H9 (cell line): ENCODE results near the gene ITPKC. TPM values are rescaled to one million over a fixed set of nuclear protein-coding genes. Genes with fewer than 3 reads are reported as not detected.

Source experiments
- DNase-seq: peaks from one replicate; pipeline ENCODE4 v3.0.0-alpha.2; 2017
- H2AFZ ChIP-seq: one replicate; pipeline ENCODE4 v1.6.1; 2013; ENCODE audit warnings: mild to moderate bottlenecking, low read length, control low read depth, moderate library complexity
- H2AK5ac ChIP-seq: 2 replicates; pipeline ENCODE4 v1.6.1; 2013; ENCODE audit warnings: low read length, control low read depth, mixed read lengths; ENCODE audit not compliant: insufficient read length
- H2BK120ac ChIP-seq: one replicate; pipeline ENCODE4 v1.6.1; 2013; ENCODE audit warnings: low read depth, mild to moderate bottlenecking, low read length, control low read depth, inconsistent platforms; ENCODE audit not compliant: poor library complexity, severe bottlenecking
- H2BK12ac ChIP-seq: 2 replicates; pipeline ENCODE4 v1.6.1; 2013; ENCODE audit warnings: low read length, control low read depth, mixed read lengths, low read depth; ENCODE audit not compliant: insufficient read length
- H2BK15ac ChIP-seq: 2 replicates; pipeline ENCODE4 v1.6.1; 2013; ENCODE audit warnings: low read depth, low read length, control low read depth
- H2BK20ac ChIP-seq: one replicate; pipeline ENCODE4 v1.6.1; 2013; ENCODE audit warnings: low read depth, mild to moderate bottlenecking, low read length, control low read depth, inconsistent platforms; ENCODE audit not compliant: poor library complexity, severe bottlenecking
- H2BK5ac ChIP-seq: 2 replicates; pipeline ENCODE4 v1.6.1; 2013; ENCODE audit warnings: low read length, control low read depth, mixed read lengths; ENCODE audit not compliant: insufficient read length
- H3K14ac ChIP-seq: 2 replicates; pipeline ENCODE4 v1.6.1; 2013; ENCODE audit warnings: low read length, control low read depth; ENCODE audit not compliant: insufficient read depth
- H3K18ac ChIP-seq: 2 replicates; pipeline ENCODE4 v1.6.1; 2013; ENCODE audit warnings: low read depth, mild to moderate bottlenecking, mixed read lengths, low read length, control low read depth; ENCODE audit not compliant: insufficient read length
- H3K23ac ChIP-seq: 2 replicates; pipeline ENCODE4 v1.6.1; 2013; ENCODE audit warnings: low read length, control low read depth, mixed read lengths, low read depth; ENCODE audit not compliant: insufficient read length
- H3K23me2 ChIP-seq: 2 replicates; pipeline ENCODE4 v1.6.1; 2013; ENCODE audit warnings: low read depth, mild to moderate bottlenecking, mixed read lengths, low read length, control low read depth; ENCODE audit not compliant: insufficient read length, poor library complexity, severe bottlenecking
- H3K27ac ChIP-seq: 2 replicates; pipeline ENCODE4 v1.5.1; 2013; ENCODE audit warnings: low read length, control low read depth, mixed read lengths, low read depth; ENCODE audit not compliant: insufficient read length
- H3K27me3 ChIP-seq: 2 replicates; pipeline ENCODE4 v1.6.1; 2013; ENCODE audit warnings: low read length, control low read depth, inconsistent platforms; ENCODE audit not compliant: insufficient read depth
- H3K4ac ChIP-seq: 2 replicates; pipeline ENCODE4 v1.6.1; 2013; ENCODE audit warnings: low read depth, mild to moderate bottlenecking, control low read depth, inconsistent platforms, low read length, moderate library complexity
- H3K4me1 ChIP-seq: 2 replicates; pipeline ENCODE4 v1.6.1; 2013; ENCODE audit warnings: low read length, control low read depth, inconsistent platforms; ENCODE audit not compliant: insufficient read depth
- H3K4me2 ChIP-seq: 2 replicates; pipeline ENCODE4 v1.6.1; 2013; ENCODE audit warnings: low read length, control low read depth, mixed read lengths; ENCODE audit not compliant: insufficient read length, insufficient read depth
- H3K56ac ChIP-seq: 2 replicates; pipeline ENCODE4 v1.6.1; 2013; ENCODE audit warnings: low read depth, mild to moderate bottlenecking, mixed read lengths, low read length, control low read depth; ENCODE audit not compliant: insufficient read length
- H3K79me1 ChIP-seq: 2 replicates; pipeline ENCODE4 v1.6.1; 2013; ENCODE audit warnings: low read depth, mild to moderate bottlenecking, moderate library complexity, low read length, control low read depth, inconsistent platforms; ENCODE audit not compliant: insufficient read depth, poor library complexity, severe bottlenecking
- H3K79me2 ChIP-seq: 2 replicates; pipeline ENCODE4 v1.6.1; 2013; ENCODE audit warnings: low read length, control low read depth, inconsistent platforms; ENCODE audit not compliant: insufficient read depth
- H3K9ac ChIP-seq: 2 replicates; pipeline ENCODE4 v1.6.1; 2013; ENCODE audit warnings: low read length, control low read depth, mixed read lengths; ENCODE audit not compliant: insufficient read length; ENCODE audit errors: extremely low read depth
- H3K9me3 ChIP-seq: one replicate; pipeline ENCODE4 v1.6.1; 2013; ENCODE audit warnings: low read depth, low read length, inconsistent platforms; ENCODE audit not compliant: control insufficient read depth
- H3T11ph ChIP-seq: one replicate; pipeline ENCODE4 v1.6.1; 2013; ENCODE audit warnings: mild to moderate bottlenecking, low read length, control low read depth, inconsistent platforms
- H4K20me1 ChIP-seq: one replicate; pipeline ENCODE4 v1.6.1; 2013; ENCODE audit not compliant: control insufficient read depth, insufficient read length, insufficient read depth
- H4K5ac ChIP-seq: 2 replicates; pipeline ENCODE4 v1.6.1; 2013; ENCODE audit warnings: low read depth, mild to moderate bottlenecking, mixed read lengths, low read length, control low read depth; ENCODE audit not compliant: insufficient read length
- H4K8ac ChIP-seq: replicated peaks from 2 replicates; pipeline ENCODE4 v1.6.1; 2013; ENCODE audit warnings: low read length, control low read depth, mixed read lengths, low read depth; ENCODE audit not compliant: insufficient read length
- H4K91ac ChIP-seq: 2 replicates; pipeline ENCODE4 v1.6.1; 2013; ENCODE audit warnings: low read depth, mild to moderate bottlenecking, moderate library complexity, mixed read lengths, low read length, control low read depth; ENCODE audit not compliant: insufficient read length
- H3K27ac Mint-ChIP-seq, 3 experiments: 2 replicates in 2 of 3; 3 replicates in 1 of 3; pipeline ENCODE4 v1.8.0; 2020 to 2021; ENCODE audit warnings: mixed read lengths in 3 of 3, mild to moderate bottlenecking in 1 of 3, moderate library complexity in 1 of 3
- H3K27me3 Mint-ChIP-seq: 2 replicates; pipeline ENCODE4 v1.8.0; 2021; ENCODE audit warnings: low read depth, mild to moderate bottlenecking, moderate library complexity, mixed read lengths
- H3K36me3 Mint-ChIP-seq, 3 experiments: 2 replicates in 2 of 3; 3 replicates in 1 of 3; pipeline ENCODE4 v1.8.0; 2020 to 2021; ENCODE audit warnings: low read depth in 3 of 3, mixed read lengths in 3 of 3; ENCODE audit not compliant: insufficient read depth in 1 of 3
- H3K4me1 Mint-ChIP-seq, 2 experiments: 2 replicates each; pipeline ENCODE4 v1.8.0; 2020; ENCODE audit warnings: mixed read lengths in 2 of 2
- H3K4me3 Mint-ChIP-seq, 2 experiments: 2 replicates in 1 of 2; 3 replicates in 1 of 2; pipeline ENCODE4 v1.8.0; 2020 to 2021; ENCODE audit warnings: mild to moderate bottlenecking in 2 of 2, mixed read lengths in 2 of 2, moderate library complexity in 1 of 2
- H3K9me3 Mint-ChIP-seq, 2 experiments: 2 replicates in 1 of 2; 3 replicates in 1 of 2; pipeline ENCODE4 v1.8.0; 2020; ENCODE audit warnings: mild to moderate bottlenecking in 2 of 2, mixed read lengths in 2 of 2, moderate library complexity in 1 of 2
- WGBS: extraction: QIAGEN DNeasy Blood & Tissue Kit; methylation state at CpG from one replicate; pipeline ENCODE4 v1.1.7; 2013; ENCODE audit warnings: missing lambda C conversion rate, low lambda C conversion rate, mixed read lengths; ENCODE audit not compliant: insufficient read length; ENCODE audit errors: extremely low coverage; 5-methylcytosine and 5-hydroxymethylcytosine counted together
- total RNA-seq: library from RNA; stranded (reverse); gene quantifications from 2 replicates; pipeline ENCODE4 v1.2.1, GENCODE V29; 2021
- TF ChIP-seq, protein P1 (sequence below): fragments of 200-600 bp; sonication (generic); conservative IDR thresholded peaks from 3 replicates; pipeline ENCODE4 v1.8.0; 2021; ENCODE audit warnings: antibody characterized with exemption, mild to moderate bottlenecking

Gene ITPKC
- total RNA-seq, 1 experiment from 2014 or later: 11.2 TPM

DNA sequence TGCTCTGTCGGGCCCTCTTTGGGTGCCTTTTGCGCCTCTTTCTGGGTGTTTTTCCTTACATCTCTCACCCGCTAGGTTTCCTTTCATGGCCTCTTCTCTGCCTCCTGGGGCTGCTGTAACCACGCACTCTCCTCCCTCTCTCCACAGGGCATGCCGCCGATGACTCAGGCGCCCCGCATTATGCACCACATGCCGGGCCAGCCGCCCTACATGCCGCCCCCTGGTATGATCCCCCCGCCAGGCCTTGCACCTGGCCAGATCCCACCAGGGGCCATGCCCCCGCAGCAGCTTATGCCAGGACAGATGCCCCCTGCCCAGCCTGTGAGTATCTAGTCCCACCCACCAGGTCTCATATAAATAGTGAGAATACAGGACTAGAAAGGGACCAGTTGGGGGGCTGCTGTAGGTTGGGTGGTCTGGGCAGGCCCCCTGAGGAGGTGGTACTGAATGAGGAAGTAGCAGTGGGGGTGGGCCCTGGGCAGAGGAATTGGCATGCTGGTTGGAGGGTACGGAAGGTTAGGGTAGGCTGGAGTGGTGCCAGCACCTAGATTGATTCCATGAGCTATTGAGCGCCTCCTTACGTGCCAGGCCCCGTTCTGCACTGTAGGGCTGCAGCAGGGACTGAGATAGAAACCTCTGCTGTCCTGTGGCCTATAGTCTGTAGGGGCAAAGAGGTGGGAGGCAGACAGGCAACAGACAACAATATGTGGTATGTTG lies 46.0 kb downstream of the ITPKC start:
- Histone ChIP-seq H3K27me3 (no peaks in the 10 kb centered on the region), H2BK20ac (no peak overlapping the region), H3K14ac (no peak overlapping the region), H4K20me1 (no peaks in the 10 kb centered on the region), H2BK5ac (no peak overlapping the region), H4K8ac (no peak overlapping the region), H3K23me2 (no peaks in the 10 kb centered on the region), H3K18ac (no peak overlapping the region), H3T11ph (no peak overlapping the region), H3K79me2 (no peaks in the 10 kb centered on the region), H3K56ac (no peak overlapping the region), H3K27ac (no peak overlapping the region), H3K79me1 (no peaks in the 10 kb centered on the region), H2BK12ac (no peak overlapping the region), H4K5ac (no peak overlapping the region), H2BK120ac (no peak overlapping the region), H3K9me3 (no peaks in the 10 kb centered on the region), H3K23ac (no peak overlapping the region), H2BK15ac (no peak overlapping the region), H3K4ac (no peak overlapping the region), H2AK5ac (no peak overlapping the region), H4K91ac (no peak overlapping the region), H3K4me2 (no peak overlapping the region), H3K4me1 (no peaks in the 10 kb centered on the region), H3K9ac (no peak overlapping the region), H2AFZ (no peak overlapping the region)
- Mint-ChIP-seq H3K9me3 (no peaks in the 10 kb centered on the region), H3K27ac (peak overlapping the region in 2 of 3 experiments; percentile 53 to 83; a peak in 3 of 7 replicates), H3K36me3 (peaks cover 66 to 91% (median 79%) of the 10 kb centered on the region in 3 experiments), H3K4me3 (no peak overlapping the region), H3K4me1 (no peaks in the 10 kb centered on the region), H3K27me3 (no peaks in the 10 kb centered on the region)
- TF ChIP-seq, protein P1, sequence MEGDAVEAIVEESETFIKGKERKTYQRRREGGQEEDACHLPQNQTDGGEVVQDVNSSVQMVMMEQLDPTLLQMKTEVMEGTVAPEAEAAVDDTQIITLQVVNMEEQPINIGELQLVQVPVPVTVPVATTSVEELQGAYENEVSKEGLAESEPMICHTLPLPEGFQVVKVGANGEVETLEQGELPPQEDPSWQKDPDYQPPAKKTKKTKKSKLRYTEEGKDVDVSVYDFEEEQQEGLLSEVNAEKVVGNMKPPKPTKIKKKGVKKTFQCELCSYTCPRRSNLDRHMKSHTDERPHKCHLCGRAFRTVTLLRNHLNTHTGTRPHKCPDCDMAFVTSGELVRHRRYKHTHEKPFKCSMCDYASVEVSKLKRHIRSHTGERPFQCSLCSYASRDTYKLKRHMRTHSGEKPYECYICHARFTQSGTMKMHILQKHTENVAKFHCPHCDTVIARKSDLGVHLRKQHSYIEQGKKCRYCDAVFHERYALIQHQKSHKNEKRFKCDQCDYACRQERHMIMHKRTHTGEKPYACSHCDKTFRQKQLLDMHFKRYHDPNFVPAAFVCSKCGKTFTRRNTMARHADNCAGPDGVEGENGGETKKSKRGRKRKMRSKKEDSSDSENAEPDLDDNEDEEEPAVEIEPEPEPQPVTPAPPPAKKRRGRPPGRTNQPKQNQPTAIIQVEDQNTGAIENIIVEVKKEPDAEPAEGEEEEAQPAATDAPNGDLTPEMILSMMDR: no peak
- no peak for DNase-seq
- WGBS: no CpG with 5 or more reads among the region's 17 CpGs
